ENCODE data around the gene ATP7B. TPM values are rescaled to one million over a fixed set of nuclear protein-coding genes. Genes with fewer than 3 reads are reported as not detected.
"Not testable (repeated sequence)": the region's sequence is repeated elsewhere in the genome, so short reads cannot be mapped to it uniquely, and the experiment has no call there.

Gene ATP7B
- total RNA-seq, 4 donors from 2014 or later, result 17.6 to 32.9 (median 22.6) TPM

DNA sequence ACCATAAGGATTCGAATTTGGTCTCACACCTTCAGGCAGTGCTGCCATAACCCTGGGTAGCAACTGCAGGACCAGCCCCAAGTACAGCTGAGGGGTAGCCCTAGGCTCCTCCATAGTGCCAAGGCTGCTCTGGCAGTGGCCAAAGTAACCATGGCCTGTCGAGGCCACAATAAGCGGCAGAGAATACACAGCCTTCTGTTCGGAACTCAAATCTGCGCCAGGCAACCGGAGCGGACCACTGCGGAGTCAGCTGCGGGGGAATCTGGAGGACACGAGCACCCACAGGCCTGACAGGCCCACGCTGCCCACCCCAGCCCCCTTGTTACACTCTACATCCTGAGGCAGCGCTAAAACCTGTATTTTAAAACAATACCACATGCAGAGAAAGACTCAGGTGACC is 100.7 kb downstream of the ATP7B start:
- no peaks in the 10 kb centered on the region for H3K9me3 ChIP-seq
- in situ Hi-C loops (cut with MboI; ENCODE audit: low pct_ligation_motif_present in 1 of 4, low pct_unique_long_range_greater_than_20kb in 1 of 4, low sequenced_read_pairs in 3 of 4) (no loop called here), intact Hi-C loops (cut with DNase I; ENCODE audit: low total_unique reads) (no loop called here)
- DNase-seq, result no peak
- no peaks in the 10 kb centered on the region for H3K36me3 ChIP-seq
- TF ChIP-seq EP300 (IDR thresholded peaks at IDR 0.05; ENCODE audit: low read depth), result no peak
- TF ChIP-seq, protein P1, sequence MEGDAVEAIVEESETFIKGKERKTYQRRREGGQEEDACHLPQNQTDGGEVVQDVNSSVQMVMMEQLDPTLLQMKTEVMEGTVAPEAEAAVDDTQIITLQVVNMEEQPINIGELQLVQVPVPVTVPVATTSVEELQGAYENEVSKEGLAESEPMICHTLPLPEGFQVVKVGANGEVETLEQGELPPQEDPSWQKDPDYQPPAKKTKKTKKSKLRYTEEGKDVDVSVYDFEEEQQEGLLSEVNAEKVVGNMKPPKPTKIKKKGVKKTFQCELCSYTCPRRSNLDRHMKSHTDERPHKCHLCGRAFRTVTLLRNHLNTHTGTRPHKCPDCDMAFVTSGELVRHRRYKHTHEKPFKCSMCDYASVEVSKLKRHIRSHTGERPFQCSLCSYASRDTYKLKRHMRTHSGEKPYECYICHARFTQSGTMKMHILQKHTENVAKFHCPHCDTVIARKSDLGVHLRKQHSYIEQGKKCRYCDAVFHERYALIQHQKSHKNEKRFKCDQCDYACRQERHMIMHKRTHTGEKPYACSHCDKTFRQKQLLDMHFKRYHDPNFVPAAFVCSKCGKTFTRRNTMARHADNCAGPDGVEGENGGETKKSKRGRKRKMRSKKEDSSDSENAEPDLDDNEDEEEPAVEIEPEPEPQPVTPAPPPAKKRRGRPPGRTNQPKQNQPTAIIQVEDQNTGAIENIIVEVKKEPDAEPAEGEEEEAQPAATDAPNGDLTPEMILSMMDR (IDR thresholded peaks at IDR 0.05), result no peak
- TF ChIP-seq POLR2A (IDR thresholded peaks at IDR 0.05), result no peak
- TF ChIP-seq POLR2AphosphoS5 (IDR thresholded peaks at IDR 0.05), result no peak
- H3K27me3 ChIP-seq, result no peaks in the 10 kb centered on the region
- no peaks in the 10 kb centered on the region for H3K4me1 ChIP-seq
- 87 to 95% methylated on average over 8 to 11 of the region's 12 CpGs for WGBS, 2 donors (ENCODE audit: low coverage in 1 of 2)
- no peak overlapping the region for H3K4me3 ChIP-seq
- H3K27ac ChIP-seq, result no peak overlapping the region

DNA sequence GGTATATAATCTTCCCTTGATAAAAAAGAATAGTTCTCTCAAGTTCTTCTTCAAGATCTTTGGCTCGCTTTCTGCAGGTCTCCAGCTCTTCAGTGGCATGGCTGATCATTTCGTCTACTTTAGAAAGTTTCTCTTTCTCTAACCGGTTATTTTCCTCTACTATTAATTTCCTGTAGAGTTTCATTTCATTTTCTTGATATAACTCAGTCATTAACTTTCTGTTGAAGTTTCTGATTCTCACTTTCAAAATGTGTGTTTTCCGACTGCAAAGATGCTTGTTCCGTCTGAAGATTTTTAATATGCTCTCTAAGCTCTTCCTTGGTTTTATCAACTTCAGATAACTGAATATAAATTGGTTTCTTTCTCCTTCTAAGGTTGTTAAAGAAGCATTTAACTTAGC is 102.0 kb downstream of the ATP7B start:
- DNase-seq; H3K9me3 ChIP-seq; intact Hi-C loops (cut with DNase I; ENCODE audit: low total_unique reads); H3K27me3 ChIP-seq; H3K4me3 ChIP-seq; H3K27ac ChIP-seq; H3K36me3 ChIP-seq; H3K4me1 ChIP-seq; in situ Hi-C loops (cut with MboI; ENCODE audit: low pct_ligation_motif_present in 1 of 4, low pct_unique_long_range_greater_than_20kb in 1 of 4, low sequenced_read_pairs in 3 of 4): not testable (repeated sequence)
- WGBS, 2 donors (ENCODE audit: low coverage in 1 of 2), result 75 to 91% methylated on average over 5 of the region's 5 CpGs

DNA sequence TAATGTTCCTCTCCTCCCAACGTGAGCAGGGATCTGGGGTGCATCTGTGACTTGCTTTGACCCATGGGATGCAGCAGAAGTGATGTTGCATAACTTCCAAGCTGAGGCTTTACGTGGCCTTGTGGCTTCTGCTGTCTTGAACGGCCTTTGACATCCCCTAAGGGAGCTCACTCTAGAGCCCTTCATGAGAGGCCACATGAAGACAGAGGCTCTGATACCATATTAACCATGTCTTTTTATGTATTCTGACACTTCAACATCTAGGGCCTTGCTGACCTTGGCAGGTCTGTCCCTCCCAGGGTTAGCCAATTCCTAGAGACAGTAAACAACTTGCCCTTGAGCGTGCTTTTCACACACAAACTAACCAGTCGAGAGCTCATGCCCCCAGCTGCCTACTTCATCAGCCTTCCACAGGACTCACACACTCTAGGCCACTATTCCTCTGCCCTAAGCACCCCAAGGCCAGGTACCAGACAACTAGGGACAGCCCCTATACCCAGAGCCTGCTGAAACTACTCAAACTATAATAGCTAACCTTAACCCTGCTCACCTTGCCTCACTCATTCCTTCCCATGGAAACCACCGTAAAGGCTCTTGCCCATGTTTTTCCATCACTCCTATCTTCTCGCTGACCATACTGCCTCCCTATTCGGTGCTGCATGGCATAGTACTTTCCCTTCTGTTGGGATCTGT is 104.1 kb downstream of the ATP7B start:
- Histone ChIP-seq H3K36me3 (no peaks in the 10 kb centered on the region), H3K9me3 (no peaks in the 10 kb centered on the region), H3K27me3 (no peaks in the 10 kb centered on the region), H3K4me1 (no peaks in the 10 kb centered on the region), H3K4me3 (no peak overlapping the region), H3K27ac (no peak overlapping the region)
- in situ Hi-C loops (cut with MboI; ENCODE audit: low pct_ligation_motif_present in 1 of 4, low pct_unique_long_range_greater_than_20kb in 1 of 4, low sequenced_read_pairs in 3 of 4), result no loop called here
- DNase-seq, result no peak
- TF ChIP-seq POLR2A (IDR thresholded peaks at IDR 0.05) (no peak), EP300 (IDR thresholded peaks at IDR 0.05; ENCODE audit: low read depth) (no peak), POLR2AphosphoS5 (IDR thresholded peaks at IDR 0.05) (no peak)
- TF ChIP-seq, protein P1 (IDR thresholded peaks at IDR 0.05), result no peak
- WGBS, 2 donors (ENCODE audit: low coverage in 1 of 2), result 84 to 97% methylated on average over 5 to 8 of the region's 8 CpGs
- intact Hi-C loops (cut with DNase I; ENCODE audit: low total_unique reads), result no loop called here

DNA sequence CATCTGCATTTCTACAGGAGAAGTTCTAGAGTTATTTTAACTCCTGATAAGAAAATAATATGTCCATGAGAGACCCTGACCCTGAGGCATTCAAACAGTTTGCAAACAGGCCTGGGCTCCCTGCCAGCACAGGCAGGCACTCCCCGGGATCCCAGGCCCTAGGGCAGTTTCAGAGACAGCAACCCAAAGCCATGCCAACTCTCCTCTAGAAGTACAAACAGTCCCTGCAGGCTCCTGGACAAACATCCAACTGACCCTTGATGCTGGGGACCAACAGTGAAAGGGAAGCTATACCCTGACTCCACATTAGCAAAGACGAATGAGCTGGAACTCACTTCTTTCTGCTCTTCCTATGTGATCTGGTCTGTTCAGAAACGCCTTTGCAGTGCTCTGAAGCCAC is 104.7 kb downstream of the ATP7B start:
- Histone ChIP-seq H3K4me1 (no peaks in the 10 kb centered on the region), H3K4me3 (no peak overlapping the region), H3K27me3 (no peaks in the 10 kb centered on the region), H3K36me3 (no peaks in the 10 kb centered on the region), H3K27ac (no peak overlapping the region), H3K9me3 (no peaks in the 10 kb centered on the region)
- in situ Hi-C loops (cut with MboI; ENCODE audit: low pct_ligation_motif_present in 1 of 4, low pct_unique_long_range_greater_than_20kb in 1 of 4, low sequenced_read_pairs in 3 of 4), result no loop called here
- intact Hi-C loops (cut with DNase I; ENCODE audit: low total_unique reads), result no loop called here
- TF ChIP-seq, protein P1 (IDR thresholded peaks at IDR 0.05), result no peak
- TF ChIP-seq POLR2A (IDR thresholded peaks at IDR 0.05) (no peak), EP300 (IDR thresholded peaks at IDR 0.05; ENCODE audit: low read depth) (no peak), POLR2AphosphoS5 (IDR thresholded peaks at IDR 0.05) (no peak)
- peak; percentile 16 for DNase-seq
- WGBS, 2 donors (ENCODE audit: low coverage in 1 of 2), result 44 to 63% methylated on average over 1 to 3 of the region's 3 CpGs

DNA sequence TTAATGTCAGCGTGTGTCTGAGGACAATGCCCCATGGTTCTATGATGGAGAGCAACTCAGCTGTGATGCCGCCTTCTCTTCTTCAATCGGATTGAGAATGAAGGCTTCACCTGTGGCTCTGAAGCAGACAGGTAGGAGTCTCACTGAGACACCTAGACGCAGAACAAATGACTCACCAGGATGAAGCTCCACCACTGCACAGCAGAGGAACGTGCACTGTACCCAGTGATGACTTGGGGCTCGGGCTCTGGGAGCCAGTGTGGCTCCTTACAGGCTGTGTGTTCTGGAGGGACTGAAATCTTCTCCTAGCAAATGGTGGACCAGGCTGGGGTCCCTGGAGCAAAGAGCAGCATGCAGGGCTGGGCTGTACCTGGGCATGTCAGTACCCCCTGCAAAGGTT is 105.5 kb downstream of the ATP7B start:
- H3K27me3 ChIP-seq, result no peaks in the 10 kb centered on the region
- no peaks in the 10 kb centered on the region for H3K9me3 ChIP-seq
- H3K4me1 ChIP-seq, result no peaks in the 10 kb centered on the region
- intact Hi-C loops (cut with DNase I; ENCODE audit: low total_unique reads) (no loop called here), in situ Hi-C loops (cut with MboI; ENCODE audit: low pct_ligation_motif_present in 1 of 4, low pct_unique_long_range_greater_than_20kb in 1 of 4, low sequenced_read_pairs in 3 of 4) (no loop called here)
- WGBS, 2 donors (ENCODE audit: low coverage in 1 of 2), result 72 to 96% methylated on average over 3 to 6 of the region's 6 CpGs
- H3K36me3 ChIP-seq, result no peaks in the 10 kb centered on the region
- TF ChIP-seq POLR2A (IDR thresholded peaks at IDR 0.05) (no peak), POLR2AphosphoS5 (IDR thresholded peaks at IDR 0.05) (no peak), EP300 (IDR thresholded peaks at IDR 0.05; ENCODE audit: low read depth) (no peak)
- TF ChIP-seq, protein P1 (IDR thresholded peaks at IDR 0.05), result no peak
- no peak overlapping the region for H3K27ac ChIP-seq
- H3K4me3 ChIP-seq, result no peak overlapping the region
- DNase-seq, result no peak

Measured in transverse colon (tissue), 4 donors.